B cell (primary cell): ENCODE measurements around the gene PGA4. TPM values are rescaled to one million over a fixed set of nuclear protein-coding genes. Genes with fewer than 3 reads are reported as not detected.
"Not testable (repeated sequence)": the region's sequence is repeated elsewhere in the genome, so short reads cannot be mapped to it uniquely, and the experiment has no call there.

Source experiments
- ATAC-seq: fragments of 200-7000 bp; cut with Tn5 transposase; one replicate; pipeline ENCODE4 v1.10.0; 2021; ENCODE audit warnings: low read depth, mild to moderate bottlenecking, moderate number of reproducible peaks, moderate library complexity
- CTCF ChIA-PET: fragments of 350-600 bp; sonication (Branson Sonifier 250); formaldehyde crosslinking; loops from one replicate; lab custom pipeline; 2021; ENCODE audit warnings: antibody characterized with exemption, inconsistent platforms; lab: Charles Lee
- POLR2A ChIA-PET: fragments of 350-600 bp; sonication (Branson Sonifier 250); formaldehyde crosslinking; loops from one replicate; lab custom pipeline; 2021; ENCODE audit warnings: antibody characterized with exemption; lab: Charles Lee
- DNase-seq: peaks from one replicate; pipeline ENCODE4 v3.0.0; 2013
- H2AFZ ChIP-seq: 2 replicates; pipeline ENCODE4 v1.6.1; 2012; ENCODE audit warnings: mild to moderate bottlenecking, low read depth, low read length; ENCODE audit not compliant: insufficient read depth, poor library complexity, severe bottlenecking
- H3K27ac ChIP-seq, 2 donors: 1 replicate in 1 of 2; 2 replicates in 1 of 2; pipeline ENCODE4 v1.5.1; 2012 to 2013; ENCODE audit warnings: low read length in 2 of 2, mild to moderate bottlenecking in 2 of 2, moderate library complexity in 1 of 2
- H3K27me3 ChIP-seq, 4 experiments: fragments of 200-600 bp in 1 of 4; sonication (generic) in 1 of 4; replicated peaks in 1 of 4; 1 replicate in 2 of 4; 2 replicates in 2 of 4; pipeline versions ENCODE4 v1.6.1 to v1.7.0; 2013 to 2016; ENCODE audit warnings: low read length in 3 of 4, mild to moderate bottlenecking in 2 of 4, mixed read lengths in 1 of 4, moderate library complexity in 1 of 4; ENCODE audit not compliant: insufficient read depth in 4 of 4, control insufficient read depth in 3 of 4; ENCODE audit errors: control extremely low read depth in 1 of 4
- H3K36me3 ChIP-seq, 2 experiments: replicated peaks in 1 of 2; 1 replicate in 1 of 2; 2 replicates in 1 of 2; pipeline versions ENCODE4 v1.6.1 to v1.7.1; 2013; ENCODE audit warnings: low read length in 1 of 2; ENCODE audit not compliant: insufficient read depth in 2 of 2, control insufficient read depth in 1 of 2; ENCODE audit errors: control extremely low read depth in 1 of 2, extremely low read depth in 1 of 2
- H3K4me1 ChIP-seq, 2 donors: fragments of 200-600 bp in 1 of 2; sonication (generic) in 1 of 2; 1 replicate in 1 of 2; 2 replicates in 1 of 2; pipeline versions ENCODE4 v1.5.1 to v1.6.1; 2013 to 2017; ENCODE audit warnings: low read length in 2 of 2; ENCODE audit not compliant: control insufficient read depth in 2 of 2, insufficient read depth in 2 of 2
- H3K4me2 ChIP-seq: replicated peaks from 2 replicates; pipeline ENCODE3; 2012; ENCODE audit warnings: mild to moderate bottlenecking, low read depth, low read length; ENCODE audit not compliant: poor library complexity, severe bottlenecking
- H3K4me3 ChIP-seq, 5 experiments: fragments of 200-600 bp in 1 of 5; sonication (generic) in 1 of 5; 1 replicate in 3 of 5; 2 replicates in 2 of 5; pipeline versions ENCODE4 v1.5.1 to v1.7.0; 2011 to 2016; ENCODE audit warnings: low read length in 4 of 5, mild to moderate bottlenecking in 4 of 5, low read depth in 2 of 5, control low read depth in 1 of 5, moderate library complexity in 1 of 5; ENCODE audit not compliant: insufficient read depth in 1 of 5; ENCODE audit errors: control extremely low read depth in 1 of 5, extremely low read depth in 1 of 5
- H3K79me2 ChIP-seq: fragments of 200-600 bp; sonication (generic); one replicate; pipeline ENCODE4 v1.6.0; 2016; ENCODE audit warnings: low read length; ENCODE audit not compliant: control insufficient read depth, insufficient read depth
- H3K9ac ChIP-seq: fragments of 200-600 bp; sonication (generic); 2 replicates; pipeline ENCODE4 v1.6.1; 2017; ENCODE audit warnings: mild to moderate bottlenecking, low read length, moderate library complexity
- H3K9me3 ChIP-seq, 3 donors: one replicate each; pipeline versions ENCODE4 v1.6.1 to v1.7.1; 2013; ENCODE audit warnings: low read length in 2 of 3; ENCODE audit not compliant: control insufficient read depth in 2 of 3, insufficient read depth in 1 of 3; ENCODE audit errors: control extremely low read depth in 1 of 3
- H4K20me1 ChIP-seq: 2 replicates; pipeline ENCODE4 v1.6.0; 2012; ENCODE audit warnings: mild to moderate bottlenecking, low read length; ENCODE audit not compliant: insufficient read depth, control insufficient read depth, poor library complexity, severe bottlenecking
- H3K27ac Mint-ChIP-seq: one replicate; pipeline ENCODE4 v1.8.0; 2021; ENCODE audit warnings: mixed read lengths
- H3K27me3 Mint-ChIP-seq: one replicate; pipeline ENCODE4 v1.8.0; 2021; ENCODE audit warnings: mixed read lengths
- H3K4me1 Mint-ChIP-seq: one replicate; pipeline ENCODE4 v1.8.0; 2021; ENCODE audit warnings: mixed read lengths
- H3K4me3 Mint-ChIP-seq: one replicate; pipeline ENCODE4 v1.8.0; 2021; ENCODE audit warnings: mixed read lengths
- H3K9me3 Mint-ChIP-seq: one replicate; pipeline ENCODE4 v1.8.0; 2022; ENCODE audit warnings: mixed read lengths; ENCODE audit not compliant: insufficient read depth
- CTCF ChIP-seq: fragments of 200-600 bp; IDR thresholded peaks from one replicate; pipeline ENCODE4 v1.8.0; 2022; ENCODE audit warnings: antibody characterized with exemption, mild to moderate bottlenecking
- EZH2 ChIP-seq: IDR thresholded peaks from 2 replicates; pipeline ENCODE4 v1.6.1; 2012; ENCODE audit warnings: borderline replicate concordance, low read depth, mild to moderate bottlenecking, moderate library complexity, low read length; ENCODE audit not compliant: insufficient read depth, poor library complexity, severe bottlenecking
- WGBS: methylation state at CpG from one replicate; pipeline ENCODE4 v1.1.5; 2013; ENCODE audit warnings: missing lambda C conversion rate; ENCODE audit not compliant: insufficient coverage; 5-methylcytosine and 5-hydroxymethylcytosine counted together
- intact Hi-C: fragments of 100-400 bp; cut with micrococcal nuclease; formaldehyde crosslinking; loops from one replicate; pipeline ENCODE4 v1.10.0; 2022
- polyA plus RNA-seq: library from polyadenylated mRNA; depleted of rRNA; stranded (reverse); fragments of >200 nt; gene quantifications from 2 replicates; pipeline ENCODE4 v1.2.3, GENCODE V29; 2012
- total RNA-seq, 2 donors: library from RNA; stranded (reverse); fragments of 120-200 nt in 1 of 2; gene quantifications; 1 replicate in 1 of 2; 2 replicates in 1 of 2; pipeline versions ENCODE4 v1.2.3 to v1.2.4, GENCODE V29; 2013 to 2022

The PGA4 gene
- total and polyA plus RNA-seq, 2 donors (not counting 1 experiment from before 2014, with no cell fraction given), result not detected

- H3K9me3 ChIP-seq, DNase-seq, H3K36me3 ChIP-seq, H3K27ac ChIP-seq, H3K27ac Mint-ChIP-seq, H3K4me2 ChIP-seq, H2AFZ ChIP-seq, H3K27me3 Mint-ChIP-seq, H3K79me2 ChIP-seq, H4K20me1 ChIP-seq, H3K4me1 Mint-ChIP-seq, H3K27me3 ChIP-seq, H3K9me3 Mint-ChIP-seq, H3K9ac ChIP-seq, H3K4me3 ChIP-seq, ATAC-seq, H3K4me3 Mint-ChIP-seq, H3K4me1 ChIP-seq: not testable (repeated sequence)
- ChIA-PET CTCF (interaction anchor here (0.7 to 1.6 kb wide), 3 partner anchors 21 to 144 kb away, joined by 3 to 7 read pairs (median 3); no protein-coding TSS in a partner anchor), POLR2A (interaction anchor here (0.6 kb wide), 1 partner anchor 193 kb away, joined by 4 read pairs; no protein-coding TSS in a partner anchor)
- 92% methylated on average over 1 of the region's 1 CpG for WGBS
- intact Hi-C loops, result loop anchor here (10.0 kb wide), 1 partner anchor 132 kb away; no protein-coding TSS in a partner anchor
Measured at GRCh38 chr11:61252332-61252731, 30.2 kb downstream of the PGA4 start.

GRCh38 chr11:61254403-61255025 is 32.4 kb downstream of the PGA4 start:
- peak; percentile 82 for TF ChIP-seq CTCF
- no peak for TF ChIP-seq EZH2
- peak; percentile 71 for DNase-seq
- no peak overlapping the region for H3K27ac Mint-ChIP-seq

More at GRCh38 chr11:61254403-61255025, 32.4 kb downstream of the PGA4 start:
- Histone ChIP-seq H3K79me2 (no peaks in the 10 kb centered on the region), H3K27ac (no peak overlapping the region), H3K27me3 (no peaks in the 10 kb centered on the region), H3K36me3 (no peaks in the 10 kb centered on the region), H3K9ac (no peak overlapping the region), H3K9me3 (no peaks in the 10 kb centered on the region), H3K4me1 (no peaks in the 10 kb centered on the region), H3K4me2 (no peak overlapping the region), H2AFZ (peak overlapping the region; percentile 20), H3K4me3 (no peak overlapping the region), H4K20me1 (no peaks in the 10 kb centered on the region)
- Mint-ChIP-seq H3K4me1 (no peaks in the 10 kb centered on the region), H3K4me3 (no peak overlapping the region), H3K9me3 (no peaks in the 10 kb centered on the region), H3K27me3 (no peaks in the 10 kb centered on the region)
- 65% methylated on average over 9 of the region's 12 CpGs for WGBS
- intact Hi-C loops, result loop anchor here (1.0 to 10.0 kb wide), 2 partner anchors 40 to 130 kb away; no protein-coding TSS in a partner anchor
- POLR2A ChIA-PET, result no interaction called here
- CTCF ChIA-PET, result interaction anchor here (0.7 to 2.6 kb wide), 12 partner anchors 28 to 488 kb away, joined by 3 to 22 read pairs (median 3); partner anchors contain the start of genes TMEM216 and VWCE
- ATAC-seq, result peak; percentile 84
